Prostate gland (tissue), 2 donors: ENCODE measurements around the gene SETD2. TPM values are rescaled to one million over a fixed set of nuclear protein-coding genes. Genes with fewer than 3 reads are reported as not detected.

ENCODE experiments used
- DNase-seq: peaks from one replicate; pipeline ENCODE4 v3.0.0-alpha.2; 2019; ENCODE audit warnings: low spot score
- H3K27ac ChIP-seq, 2 donors: fragments of 200-600 bp; sonication (generic); 2 replicates each; pipeline ENCODE4 v1.5.1; 2017 to 2019
- H3K27me3 ChIP-seq: fragments of 200-600 bp; sonication (generic); replicated peaks from 2 replicates; pipeline ENCODE4 v1.5.1; 2019; ENCODE audit not compliant: insufficient read depth
- H3K36me3 ChIP-seq, 2 donors: fragments of 200-600 bp; sonication (generic); 1 replicate in 1 of 2; 2 replicates in 1 of 2; pipeline versions ENCODE4 v1.5.1 to v1.8.1; 2017 to 2019
- H3K4me1 ChIP-seq: fragments of 200-600 bp; sonication (generic); replicated peaks from 2 replicates; pipeline ENCODE4 v1.5.1; 2019
- H3K4me3 ChIP-seq, 2 donors: fragments of 200-600 bp; sonication (generic); 2 replicates each; pipeline ENCODE4 v1.5.1; 2017 to 2019
- H3K9me3 ChIP-seq: fragments of 200-600 bp; sonication (generic); 2 replicates; pipeline ENCODE4 v1.5.1; 2017
- POLR2A ChIP-seq: fragments of 450-650 bp; IDR thresholded peaks from one replicate; pipeline ENCODE4 v1.6.1; 2016; ENCODE audit warnings: antibody characterized with exemption, mild to moderate bottlenecking
- POLR2AphosphoS5 ChIP-seq: sonication (generic); formaldehyde crosslinking; IDR thresholded peaks from one replicate; pipeline ENCODE4 v1.6.1; 2017; ENCODE audit warnings: antibody characterized with exemption
- WGBS: methylation state at CpG from one replicate; pipeline ENCODE4 v1.1.5; 2018; 5-methylcytosine and 5-hydroxymethylcytosine counted together
- intact Hi-C: fragments of 100-400 bp; cut with DNase I; formaldehyde crosslinking; loops from one replicate; pipeline ENCODE4 v1.14.2; 2022
- total RNA-seq, 2 donors: library from RNA; depleted of rRNA; stranded (reverse); fragments of >200 nt; gene quantifications; one replicate each; pipeline ENCODE4 v1.1.0, GENCODE V29; 2016
- TF ChIP-seq, protein P1 (sequence below), 4 experiments: fragments of 200-600 bp in 2 of 4; fragments of 450-650 bp in 2 of 4; sonication (generic) in 2 of 4; IDR thresholded peaks; 1 replicate in 3 of 4; 2 replicates in 1 of 4; pipeline ENCODE4 v1.5.1; 2016 to 2019; ENCODE audit warnings: antibody characterized with exemption in 4 of 4, mild to moderate bottlenecking in 2 of 4, moderate library complexity in 2 of 4

Gene SETD2
- total RNA-seq, 2 donors from 2014 or later, result 49.8 to 56.2 TPM

DNA sequence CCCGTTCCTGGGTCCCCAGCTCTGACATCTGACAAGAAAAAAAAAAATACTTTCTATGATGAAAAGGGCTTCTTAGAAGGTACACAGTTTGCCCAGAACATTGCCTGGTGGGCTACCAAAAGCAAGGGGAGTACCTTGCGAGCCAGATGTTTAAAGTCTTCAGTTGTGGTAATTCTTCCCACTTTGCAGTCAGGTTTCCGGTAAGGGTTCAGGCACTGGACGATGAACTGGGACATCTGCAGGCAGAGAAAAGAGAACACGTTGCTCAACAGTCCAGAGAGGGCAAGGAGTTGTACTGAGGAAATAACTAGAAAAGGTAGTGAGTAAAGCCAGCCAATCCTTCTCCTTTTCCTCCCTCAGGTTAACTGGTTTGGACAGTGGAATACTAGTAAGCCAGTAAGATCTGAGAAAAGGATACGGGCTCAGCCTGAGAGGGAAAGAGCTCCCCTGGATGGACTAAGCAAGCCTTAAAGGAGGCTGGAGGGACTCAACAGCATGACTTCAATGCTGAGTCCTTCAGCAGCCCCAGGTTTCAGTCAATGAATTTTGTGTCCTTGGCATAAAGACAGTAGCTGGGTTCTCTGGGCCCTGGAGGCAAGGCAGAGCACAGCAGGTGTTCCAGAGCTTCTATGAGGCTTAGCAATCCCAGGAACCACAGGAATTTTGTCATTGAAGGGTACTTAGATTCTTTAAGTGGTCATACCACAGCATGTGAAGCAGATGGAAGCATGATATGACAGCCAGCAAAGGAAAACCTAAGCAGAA is 146.2 kb downstream of the SETD2 start:
- no peak for DNase-seq
- H3K27ac ChIP-seq, result no peak overlapping the region
- no peaks in the 10 kb centered on the region for H3K27me3 ChIP-seq
- TF ChIP-seq, protein P1, sequence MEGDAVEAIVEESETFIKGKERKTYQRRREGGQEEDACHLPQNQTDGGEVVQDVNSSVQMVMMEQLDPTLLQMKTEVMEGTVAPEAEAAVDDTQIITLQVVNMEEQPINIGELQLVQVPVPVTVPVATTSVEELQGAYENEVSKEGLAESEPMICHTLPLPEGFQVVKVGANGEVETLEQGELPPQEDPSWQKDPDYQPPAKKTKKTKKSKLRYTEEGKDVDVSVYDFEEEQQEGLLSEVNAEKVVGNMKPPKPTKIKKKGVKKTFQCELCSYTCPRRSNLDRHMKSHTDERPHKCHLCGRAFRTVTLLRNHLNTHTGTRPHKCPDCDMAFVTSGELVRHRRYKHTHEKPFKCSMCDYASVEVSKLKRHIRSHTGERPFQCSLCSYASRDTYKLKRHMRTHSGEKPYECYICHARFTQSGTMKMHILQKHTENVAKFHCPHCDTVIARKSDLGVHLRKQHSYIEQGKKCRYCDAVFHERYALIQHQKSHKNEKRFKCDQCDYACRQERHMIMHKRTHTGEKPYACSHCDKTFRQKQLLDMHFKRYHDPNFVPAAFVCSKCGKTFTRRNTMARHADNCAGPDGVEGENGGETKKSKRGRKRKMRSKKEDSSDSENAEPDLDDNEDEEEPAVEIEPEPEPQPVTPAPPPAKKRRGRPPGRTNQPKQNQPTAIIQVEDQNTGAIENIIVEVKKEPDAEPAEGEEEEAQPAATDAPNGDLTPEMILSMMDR (IDR thresholded peaks at IDR 0.05), result no peak
- TF ChIP-seq POLR2A (no peak), POLR2AphosphoS5 (no peak)
- 83% methylated on average over 6 of the region's 6 CpGs for WGBS
- intact Hi-C loops, result loop anchor here (10.0 kb wide), 1 partner anchor 147 kb away; the partner anchor contains the start of gene SETD2
- no peaks in the 10 kb centered on the region for H3K4me1 ChIP-seq
- no peak overlapping the region for H3K4me3 ChIP-seq
- H3K9me3 ChIP-seq, result no peaks in the 10 kb centered on the region
- peaks cover 0 to 3% of the 10 kb centered on the region in 2 donors for H3K36me3 ChIP-seq

GRCh38 chr3:47016934-47017435 is 146.9 kb downstream of the SETD2 start:
- WGBS, result 44% methylated on average over 1 of the region's 1 CpG
- no peak for TF ChIP-seq POLR2AphosphoS5
- TF ChIP-seq, protein P1 (IDR thresholded peaks at IDR 0.05), result no peak
- no peak for TF ChIP-seq POLR2A
- no peak for DNase-seq
- peaks cover 0 to 3% of the 10 kb centered on the region in 2 donors for H3K36me3 ChIP-seq
- H3K4me3 ChIP-seq, result no peak overlapping the region
- no peaks in the 10 kb centered on the region for H3K27me3 ChIP-seq
- intact Hi-C loops, result loop anchor here (10.0 kb wide), 1 partner anchor 148 kb away; the partner anchor contains the start of gene SETD2
- no peaks in the 10 kb centered on the region for H3K4me1 ChIP-seq
- H3K9me3 ChIP-seq, result no peaks in the 10 kb centered on the region
- H3K27ac ChIP-seq, result no peak overlapping the region

DNA sequence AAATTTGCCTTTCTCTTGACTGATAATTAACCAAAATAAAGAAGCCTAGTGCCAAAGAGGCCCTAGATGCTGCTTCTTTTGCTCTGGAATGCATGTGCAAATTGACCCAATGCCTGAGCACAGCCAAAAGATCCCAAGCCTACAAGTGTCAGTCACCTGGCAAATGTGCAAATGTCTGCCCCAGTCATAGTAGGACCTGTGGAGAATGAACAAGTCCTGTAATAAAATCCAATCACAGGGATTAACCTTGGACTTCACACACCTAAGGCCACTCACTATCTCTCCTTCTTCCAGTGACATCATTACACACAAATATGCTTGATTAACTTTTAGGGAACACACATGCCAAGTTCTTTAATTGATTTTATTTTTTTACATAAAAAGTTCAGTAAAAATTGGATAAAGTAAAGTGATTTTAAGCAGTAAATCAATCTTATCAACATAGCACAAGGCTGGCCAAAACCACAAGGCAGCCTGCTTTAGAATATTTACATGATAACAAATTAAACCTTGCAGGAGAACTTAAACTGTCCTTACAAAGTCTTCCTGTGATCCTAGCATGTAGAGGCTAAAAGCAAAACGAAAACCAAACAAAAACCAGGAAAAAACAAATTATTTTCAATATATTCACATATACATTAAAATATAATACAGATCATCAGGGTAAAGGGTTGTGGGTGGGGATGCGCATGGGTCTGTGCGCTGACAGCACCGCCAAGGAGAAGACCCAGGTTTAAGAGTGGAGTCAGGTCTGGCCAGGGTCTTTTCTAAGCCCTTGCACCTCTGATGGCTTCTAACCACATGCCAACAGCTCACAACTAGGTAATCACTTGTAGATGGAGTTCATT is 147.6 kb downstream of the SETD2 start:
- TF ChIP-seq POLR2AphosphoS5 (no peak), POLR2A (no peak)
- TF ChIP-seq, protein P1 (IDR thresholded peaks at IDR 0.05), result no peak
- intact Hi-C loops, result loop anchor here (10.0 kb wide), 1 partner anchor 148 kb away; the partner anchor contains the start of gene SETD2
- Histone ChIP-seq H3K27me3 (no peaks in the 10 kb centered on the region), H3K4me3 (no peak overlapping the region), H3K36me3 (peaks cover 0 to 3% of the 10 kb centered on the region in 2 donors), H3K9me3 (no peaks in the 10 kb centered on the region), H3K4me1 (no peaks in the 10 kb centered on the region), H3K27ac (no peak overlapping the region)
- DNase-seq, result no peak
- 88% methylated on average over 4 of the region's 4 CpGs for WGBS

DNA sequence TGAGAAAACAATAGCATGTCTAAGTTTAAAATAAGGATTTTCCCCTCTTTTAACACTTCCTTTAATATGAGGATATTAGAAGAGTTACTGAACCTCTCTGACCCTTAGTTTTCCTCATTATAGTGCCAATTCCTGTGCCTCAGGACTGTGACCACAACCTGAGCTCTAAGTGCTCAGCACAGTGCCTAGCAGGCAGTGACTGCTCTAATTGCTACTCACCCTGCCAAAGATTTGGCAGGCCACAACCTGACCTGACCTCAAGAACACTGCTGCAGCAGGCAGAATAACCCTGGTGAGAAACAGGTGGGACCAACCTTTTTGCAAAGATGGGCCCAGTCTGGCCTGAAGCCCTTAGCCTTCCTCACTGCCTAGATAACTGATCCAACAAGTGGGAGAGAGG is 148.8 kb downstream of the SETD2 start:
- no peak overlapping the region for H3K27ac ChIP-seq
- intact Hi-C loops, result loop anchor here (10.0 kb wide), 1 partner anchor 150 kb away; the partner anchor contains the start of gene SETD2
- peaks cover 0 to 3% of the 10 kb centered on the region in 2 donors for H3K36me3 ChIP-seq
- no peaks in the 10 kb centered on the region for H3K27me3 ChIP-seq
- no peaks in the 10 kb centered on the region for H3K4me1 ChIP-seq
- no peak overlapping the region for H3K4me3 ChIP-seq
- DNase-seq, result no peak
- no peaks in the 10 kb centered on the region for H3K9me3 ChIP-seq
- TF ChIP-seq POLR2A, result no peak
- TF ChIP-seq POLR2AphosphoS5, result no peak
- TF ChIP-seq, protein P1 (IDR thresholded peaks at IDR 0.05), result no peak
